ENCODE results near the gene PSMA2.

GRCh38 chr7:42910306-42910705, 21.7 kb downstream of the PSMA2 start:
- TF ChIP-seq CTCF (IDR thresholded peaks at IDR 0.05; ENCODE audit: extremely low read depth in 1 of 2, insufficient read depth in 1 of 2, low read depth in 1 of 2, low read length in 2 of 2): no peak
- no peak for TF ChIP-seq MAX (IDR thresholded peaks at IDR 0.05; ENCODE audit: insufficient read depth, insufficient read length)
- no peak for TF ChIP-seq POLR2AphosphoS5 (IDR thresholded peaks at IDR 0.05; ENCODE audit: insufficient read depth, low read depth, low read length)
- no peak for TF ChIP-seq EZH2 (IDR thresholded peaks at IDR 0.05; ENCODE audit: borderline replicate concordance, low read depth, low read length, severe bottlenecking)
- no peak for TF ChIP-seq POLR2A (IDR thresholded peaks at IDR 0.05; ENCODE audit: low read depth, low read length)
- TF ChIP-seq FOS (IDR thresholded peaks at IDR 0.05; ENCODE audit: borderline replicate concordance, insufficient read depth, low read length): no peak
- TF ChIP-seq GATA2 (IDR thresholded peaks at IDR 0.05; ENCODE audit: insufficient read depth, insufficient read length, low read depth, low read length): no peak
